Stimulated activated CD4-positive, alpha-beta T cell treated with anti-CD3 and anti-CD28 coated beads, Interleukin-4, amount 100 ng/mL, for 48 hours (primary cell): ENCODE data around the gene C16orf78.

Experiments
- DNase-seq, 2 donors: peaks; one replicate each; pipeline ENCODE4 v3.0.0-alpha.2; 2020; ENCODE audit warnings: low read depth in 2 of 2

C16orf78 gene

DNA sequence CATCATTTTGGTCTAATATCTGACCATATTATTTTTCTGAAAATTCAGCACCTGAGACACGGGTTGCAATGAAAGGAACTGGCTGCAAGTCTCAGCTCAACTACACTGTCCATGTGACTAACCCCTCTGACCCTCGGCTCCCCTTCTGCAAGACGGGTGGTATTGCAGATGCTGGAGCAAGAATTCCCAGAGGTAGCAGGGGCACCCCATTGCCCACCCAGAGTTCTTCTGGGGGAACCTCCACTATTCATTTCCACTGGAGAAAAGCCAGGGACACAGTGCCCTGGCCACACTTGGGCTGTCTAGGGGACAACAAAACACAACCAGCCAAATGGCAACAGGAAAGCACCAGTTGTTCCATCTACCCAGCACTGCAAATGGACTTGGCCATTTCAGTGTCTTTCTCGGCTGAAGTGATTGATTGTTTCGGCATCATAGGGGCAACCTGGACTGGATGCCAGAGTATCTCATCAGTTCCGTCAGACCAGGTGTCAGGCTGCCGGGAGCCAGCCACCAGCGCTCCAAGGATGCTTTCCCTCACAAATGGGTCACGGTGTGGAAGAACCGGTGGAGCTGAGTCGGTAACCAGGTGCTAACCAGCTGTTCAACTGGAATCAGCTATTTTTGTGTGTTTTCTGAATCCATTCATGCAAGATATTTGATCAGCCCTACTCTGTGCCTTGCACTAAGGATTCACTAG, 58.1 kb downstream of the C16orf78 start:
- DNase-seq, result no peak

DNA sequence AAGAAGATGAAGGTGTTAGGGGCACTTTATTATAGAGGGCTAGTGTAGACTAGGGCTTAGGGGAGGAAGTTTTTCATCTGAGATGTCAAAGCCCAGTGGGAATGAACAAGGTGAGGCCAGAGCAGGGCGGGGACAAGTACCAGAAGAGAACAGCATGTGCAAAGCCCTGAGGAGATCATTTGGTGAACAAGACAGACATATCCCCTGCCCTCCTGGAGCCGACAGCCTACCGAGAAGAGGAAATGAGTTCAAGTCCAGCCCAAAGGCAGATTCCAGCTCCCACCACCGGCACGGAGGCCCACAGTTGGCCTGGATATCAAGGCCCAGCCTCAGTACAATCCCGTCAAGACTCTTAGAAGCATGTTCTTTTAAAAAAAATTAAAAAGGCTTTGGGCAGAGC, 61.1 kb downstream of the C16orf78 start:
- no peak for DNase-seq

GRCh38 chr16:49436181-49436580, 62.6 kb downstream of the C16orf78 start:
- DNase-seq, result no peak

GRCh38 chr16:49437344-49437743, 63.7 kb downstream of the C16orf78 start:
- no peak for DNase-seq

DNA sequence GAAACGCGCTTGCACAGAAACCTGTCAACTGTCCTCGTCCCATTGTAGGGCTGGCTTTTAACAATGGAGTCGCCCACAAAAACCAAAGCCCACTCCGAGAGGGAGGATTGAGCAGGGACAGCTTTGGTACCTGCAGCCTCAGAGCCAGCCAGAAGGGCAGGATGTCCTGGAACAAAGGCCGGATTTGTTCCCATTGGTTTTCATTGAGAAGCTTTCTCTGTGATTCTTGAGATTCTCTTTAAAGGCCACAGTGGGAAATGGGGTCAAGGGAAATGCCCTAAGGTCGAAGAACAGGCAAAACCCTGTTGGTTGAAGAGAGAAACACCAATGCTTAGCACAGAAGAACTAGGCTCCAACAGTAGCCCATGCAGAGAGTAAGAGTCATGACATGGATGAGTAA, 65.4 kb downstream of the C16orf78 start:
- DNase-seq, result no peak

- DNase-seq, result no peak
These were observed 66.1 kb downstream of the C16orf78 start for GRCh38 chr16:49439676-49440075.

DNA sequence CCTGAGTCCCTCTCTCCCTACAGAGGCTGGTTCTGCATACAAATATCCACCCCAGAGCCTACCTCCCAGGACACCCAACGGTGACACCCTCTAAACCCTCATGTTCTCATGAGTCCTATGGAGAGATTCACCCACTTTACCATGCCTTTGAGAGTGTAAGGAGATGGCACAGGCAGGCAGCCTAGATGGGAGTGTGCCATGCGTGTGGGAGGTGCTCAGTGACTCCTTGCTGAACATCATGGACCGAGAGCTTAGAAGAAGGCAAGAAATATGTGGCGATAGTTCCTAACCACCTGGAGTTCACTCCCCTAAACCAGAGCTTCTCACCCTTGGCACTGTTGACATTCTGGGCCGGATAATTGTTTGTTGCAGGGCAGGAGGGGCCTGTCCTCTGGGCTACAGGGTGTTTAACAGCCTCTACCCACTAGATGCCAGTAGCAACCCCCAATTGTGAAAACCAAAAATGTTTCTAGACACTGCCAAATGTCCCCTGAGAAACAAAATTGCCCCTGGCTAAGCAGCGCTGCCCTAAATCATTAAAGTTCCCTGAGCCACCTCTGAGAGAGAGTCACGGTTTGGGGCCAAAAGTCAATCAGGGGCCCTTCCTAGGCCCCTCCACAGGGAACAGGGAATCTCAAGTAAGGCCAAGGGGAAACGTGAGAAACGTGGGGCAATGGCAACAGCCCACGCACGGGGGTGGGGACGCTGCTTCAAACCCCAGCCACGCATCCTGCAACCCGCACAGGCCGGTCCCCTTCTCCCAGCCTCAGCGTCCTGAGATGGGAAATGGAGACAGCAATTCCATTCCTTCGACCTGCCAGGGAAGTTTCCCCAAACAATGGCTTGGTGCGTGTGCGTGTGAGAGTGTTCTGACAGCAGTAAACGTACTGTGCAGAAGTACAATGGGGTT, 66.8 kb downstream of the C16orf78 start:
- no peak for DNase-seq

DNA sequence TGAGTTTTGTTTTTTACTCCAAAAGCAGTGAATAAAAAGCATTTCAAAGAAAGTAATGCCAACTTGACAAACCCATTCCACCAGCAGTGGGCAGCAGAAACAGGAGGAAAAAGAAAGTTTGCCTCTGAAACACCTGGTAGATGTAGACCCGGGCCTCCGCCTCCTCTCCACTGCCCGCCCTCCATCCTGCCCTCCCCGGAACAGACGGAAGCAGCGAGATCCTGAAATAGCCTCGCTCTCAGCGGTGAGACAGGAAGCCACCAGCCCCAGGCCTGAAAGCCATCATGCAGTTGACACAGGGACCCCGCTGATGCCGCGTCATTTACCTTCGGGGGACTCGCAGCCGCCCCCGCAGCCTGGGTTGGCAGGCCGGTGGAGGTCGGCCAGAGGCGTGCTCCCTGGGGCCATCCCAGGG, 67.8 kb downstream of the C16orf78 start:
- peak; percentile 18 to 19 for DNase-seq

GRCh38 chr16:49442805-49443204, 69.2 kb downstream of the C16orf78 start:
- DNase-seq, result no peak

- DNase-seq, result no peak
These were observed 70.0 kb downstream of the C16orf78 start for GRCh38 chr16:49443576-49443975.

DNA sequence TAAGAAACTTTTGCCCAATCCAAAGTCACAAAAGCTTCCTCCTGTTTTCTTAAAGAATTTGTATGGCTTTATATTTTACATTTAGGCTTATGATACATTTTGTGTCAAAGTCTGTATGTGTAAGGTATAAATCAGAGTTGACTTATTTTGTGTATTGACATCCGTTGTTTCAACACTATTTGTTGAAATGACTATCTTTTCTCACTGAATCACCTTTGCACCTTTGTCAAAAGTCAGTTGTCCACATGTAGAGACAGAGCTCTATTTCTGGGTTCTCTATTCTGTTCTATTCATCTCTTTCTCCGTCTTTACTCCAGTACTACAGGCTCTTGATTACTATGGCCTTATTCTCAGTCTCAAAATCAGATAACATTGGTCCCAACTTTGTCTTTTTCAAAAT, 73.2 kb downstream of the C16orf78 start:
- DNase-seq, result no peak
